ENCODE measurements around the gene CTU2.

DNA sequence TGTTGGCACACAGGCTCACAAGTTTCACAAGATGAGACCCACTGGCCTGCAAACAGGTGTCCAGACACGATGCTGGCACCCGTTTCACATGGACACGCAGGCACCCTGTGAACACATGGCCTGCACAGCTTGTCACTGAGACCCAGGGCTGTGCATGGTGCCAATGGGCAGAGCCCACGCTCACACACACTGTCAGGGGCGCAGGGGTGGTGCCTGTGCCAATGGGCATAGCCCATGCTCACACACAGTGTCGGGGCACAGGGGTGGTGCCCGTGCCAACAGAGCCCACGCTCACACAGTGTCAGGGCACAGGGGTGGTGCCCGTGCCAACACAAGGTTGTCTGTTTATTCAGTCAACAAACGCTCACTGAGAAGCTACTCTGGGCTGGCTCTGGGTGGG, 29.3 kb downstream of the CTU2 start:
- TF ChIP-seq, protein P1, sequence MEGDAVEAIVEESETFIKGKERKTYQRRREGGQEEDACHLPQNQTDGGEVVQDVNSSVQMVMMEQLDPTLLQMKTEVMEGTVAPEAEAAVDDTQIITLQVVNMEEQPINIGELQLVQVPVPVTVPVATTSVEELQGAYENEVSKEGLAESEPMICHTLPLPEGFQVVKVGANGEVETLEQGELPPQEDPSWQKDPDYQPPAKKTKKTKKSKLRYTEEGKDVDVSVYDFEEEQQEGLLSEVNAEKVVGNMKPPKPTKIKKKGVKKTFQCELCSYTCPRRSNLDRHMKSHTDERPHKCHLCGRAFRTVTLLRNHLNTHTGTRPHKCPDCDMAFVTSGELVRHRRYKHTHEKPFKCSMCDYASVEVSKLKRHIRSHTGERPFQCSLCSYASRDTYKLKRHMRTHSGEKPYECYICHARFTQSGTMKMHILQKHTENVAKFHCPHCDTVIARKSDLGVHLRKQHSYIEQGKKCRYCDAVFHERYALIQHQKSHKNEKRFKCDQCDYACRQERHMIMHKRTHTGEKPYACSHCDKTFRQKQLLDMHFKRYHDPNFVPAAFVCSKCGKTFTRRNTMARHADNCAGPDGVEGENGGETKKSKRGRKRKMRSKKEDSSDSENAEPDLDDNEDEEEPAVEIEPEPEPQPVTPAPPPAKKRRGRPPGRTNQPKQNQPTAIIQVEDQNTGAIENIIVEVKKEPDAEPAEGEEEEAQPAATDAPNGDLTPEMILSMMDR (IDR thresholded peaks at IDR 0.05), result no peak
- no peak for TF ChIP-seq POLR2A (IDR thresholded peaks at IDR 0.05)
